Camera-type eye (tissue), 1 donor: ENCODE measurements around the gene SMAD2. TPM values are rescaled to one million over a fixed set of nuclear protein-coding genes. Genes with fewer than 3 reads are reported as not detected.

ENCODE experiments used
- total RNA-seq: library from RNA; depleted of rRNA; stranded (reverse); fragments of >200 nt; gene quantifications from one replicate; pipeline ENCODE4 v1.2.3, GENCODE V29; 2014

SMAD2 gene
- 328 TPM for total RNA-seq

GRCh38 chr18:47930199-47930930 is at the start of gene SMAD2:
Gene SMAD2 (minus strand): TSS chr18:47930659. CDS start chr18:47896756, 33,903 bp downstream.

